Stimulated activated CD8-positive, alpha-beta memory T cell treated with anti-CD3 and anti-CD28 coated beads, Interleukin-4, amount 100 ng/mL, for 1 hour (primary cell): ENCODE measurements around the gene LDB2.

Experiments
- DNase-seq, 2 donors: peaks; one replicate each; pipeline ENCODE4 v3.0.0-alpha.2; 2020; ENCODE audit warnings: low read depth in 2 of 2, low spot score in 1 of 2

LDB2 gene

GRCh38 chr4:16692046-16692445, 206.4 kb downstream of the LDB2 start:
- no peak for DNase-seq

- DNase-seq: no peak
These were observed 207.0 kb downstream of the LDB2 start for GRCh38 chr4:16691450-16691849.

GRCh38 chr4:16687845-16688244, 210.6 kb downstream of the LDB2 start:
- DNase-seq: no peak

GRCh38 chr4:16687011-16687410, 211.4 kb downstream of the LDB2 start:
- DNase-seq: no peak

GRCh38 chr4:16686195-16686594, 212.2 kb downstream of the LDB2 start:
- no peak for DNase-seq

- no peak for DNase-seq
These were observed 212.9 kb downstream of the LDB2 start for GRCh38 chr4:16685536-16685935.

GRCh38 chr4:16684935-16685334, 213.5 kb downstream of the LDB2 start:
- no peak for DNase-seq

GRCh38 chr4:16684097-16684496, 214.3 kb downstream of the LDB2 start:
- no peak for DNase-seq

GRCh38 chr4:16682975-16683374, 215.5 kb downstream of the LDB2 start:
- DNase-seq: no peak

- no peak for DNase-seq
These were observed 221.2 kb downstream of the LDB2 start for GRCh38 chr4:16677001-16677944.

GRCh38 chr4:16676230-16676770, 222.1 kb downstream of the LDB2 start:
- DNase-seq: no peak

GRCh38 chr4:16674082-16674481, 224.4 kb downstream of the LDB2 start:
- DNase-seq: no peak

GRCh38 chr4:16672421-16672820, 226.0 kb downstream of the LDB2 start:
- DNase-seq: no peak

GRCh38 chr4:16671741-16672140, 226.7 kb downstream of the LDB2 start:
- no peak for DNase-seq

- DNase-seq: no peak
These were observed 227.7 kb downstream of the LDB2 start for GRCh38 chr4:16670727-16671126.

- DNase-seq: no peak
These were observed 229.4 kb downstream of the LDB2 start for GRCh38 chr4:16669036-16669435.

- no peak for DNase-seq
These were observed 230.0 kb downstream of the LDB2 start for GRCh38 chr4:16668488-16668887.

GRCh38 chr4:16667464-16667863, 231.0 kb downstream of the LDB2 start:
- DNase-seq: no peak

GRCh38 chr4:16665942-16666551, 232.4 kb downstream of the LDB2 start:
- DNase-seq: no peak

- no peak for DNase-seq
These were observed 234.7 kb downstream of the LDB2 start for GRCh38 chr4:16663732-16664131.

- DNase-seq: no peak
These were observed 235.1 kb downstream of the LDB2 start for GRCh38 chr4:16663307-16663706.

GRCh38 chr4:16661813-16662212, 236.6 kb downstream of the LDB2 start:
- no peak for DNase-seq
